Stimulated activated CD8-positive, alpha-beta memory T cell treated with anti-CD3 and anti-CD28 coated beads, Interleukin-15, amount 100 ng/mL, for 24 hours (primary cell): ENCODE results near the gene FOXI1.
"Not testable (repeated sequence)": the region's sequence is repeated elsewhere in the genome, so short reads cannot be mapped to it uniquely, and the experiment has no call there.

Experiments used
- DNase-seq: peaks from one replicate; pipeline ENCODE4 v3.0.0-alpha.2; 2020; ENCODE audit warnings: low read depth

Gene FOXI1

DNA sequence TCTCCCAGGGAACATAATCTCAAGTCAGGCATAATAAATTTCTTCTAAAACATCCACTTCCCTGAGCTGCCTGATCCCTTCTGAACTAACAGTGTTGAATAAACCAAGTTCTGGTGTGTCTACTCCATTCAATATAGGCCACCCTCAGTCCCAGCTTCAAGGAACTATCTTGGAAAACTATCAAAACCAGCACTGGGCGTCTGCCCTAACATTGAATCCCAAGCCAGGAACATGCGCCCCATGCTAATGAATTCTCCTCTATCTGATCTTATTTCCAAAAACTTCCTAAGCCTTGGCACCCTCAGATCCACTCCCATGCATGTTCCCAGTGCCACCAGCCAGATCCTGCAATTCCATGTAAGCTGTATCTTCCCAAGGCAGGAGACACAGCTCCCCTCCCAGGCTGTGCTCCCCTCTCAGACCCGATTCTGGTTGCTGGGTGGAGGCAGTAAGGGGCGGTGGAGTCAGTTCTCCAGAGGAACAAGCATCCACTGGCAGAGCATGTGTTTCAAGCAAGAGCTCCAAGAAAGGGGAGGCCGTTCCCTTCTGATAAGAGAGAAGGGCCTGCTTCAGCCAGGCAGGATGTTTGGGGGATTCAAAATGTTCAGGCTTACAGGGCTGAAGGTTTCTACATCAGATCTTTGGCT is 13.1 kb upstream of the FOXI1 start:
- DNase-seq: no peak

DNA sequence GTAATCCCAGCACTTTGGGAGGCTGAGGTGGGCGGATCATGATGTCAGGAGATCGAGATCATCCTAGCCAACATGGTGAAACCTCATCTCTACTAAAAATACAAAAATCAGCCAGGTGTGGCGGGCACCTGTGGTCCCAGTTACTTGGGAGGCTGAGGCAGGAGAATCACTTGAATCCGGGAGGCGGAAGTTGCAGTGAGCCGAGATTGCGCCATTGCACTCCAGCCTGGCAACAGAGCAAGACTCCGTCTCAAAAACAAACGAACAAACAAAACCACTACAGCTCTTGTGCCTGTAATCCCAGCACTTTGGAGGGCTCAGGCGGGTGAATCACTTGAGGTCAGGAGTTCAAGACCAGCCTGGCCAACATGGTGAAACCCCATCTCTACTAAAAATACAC is 11.4 kb upstream of the FOXI1 start:
- DNase-seq: not testable (repeated sequence)

DNA sequence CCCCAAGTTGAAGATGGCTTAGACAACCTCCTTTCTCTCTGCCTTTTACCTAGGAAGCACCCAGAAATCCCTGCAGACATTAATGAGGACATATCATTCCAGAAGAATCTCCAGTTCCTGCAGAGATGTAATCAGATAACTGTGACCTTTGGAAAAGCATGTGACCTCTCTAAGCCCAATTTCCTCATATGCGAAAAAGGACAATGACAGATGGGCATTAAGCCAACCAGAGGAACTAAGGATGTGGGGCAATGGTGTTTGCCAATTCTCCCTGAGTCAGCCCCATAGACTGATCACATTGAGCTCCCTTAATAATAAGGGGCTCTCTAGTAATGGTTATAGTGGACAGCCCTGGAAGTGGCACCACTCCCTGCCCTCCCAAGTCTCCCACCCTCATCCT is 10.1 kb upstream of the FOXI1 start:
- DNase-seq: no peak

DNA sequence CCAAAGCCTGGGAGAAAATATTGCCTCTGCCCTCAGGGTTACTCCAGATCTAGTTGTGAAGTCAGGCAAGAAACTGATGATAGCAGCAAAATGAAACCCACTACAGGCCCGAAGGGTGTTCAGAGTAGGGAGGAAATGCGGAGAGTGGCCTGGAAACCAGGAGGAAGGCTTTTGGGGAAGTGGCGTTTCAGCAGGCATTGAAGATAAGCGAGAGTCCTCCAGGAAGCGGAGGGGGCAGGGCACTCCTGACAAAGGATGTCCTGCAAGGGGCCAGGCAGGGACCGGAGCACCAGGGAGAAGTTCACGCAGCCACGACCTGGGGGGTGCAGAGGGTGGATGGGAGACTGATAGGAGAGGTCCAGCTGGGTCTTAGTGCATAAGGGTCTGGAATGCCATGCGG is 7.8 kb upstream of the FOXI1 start:
- DNase-seq: no peak

DNA sequence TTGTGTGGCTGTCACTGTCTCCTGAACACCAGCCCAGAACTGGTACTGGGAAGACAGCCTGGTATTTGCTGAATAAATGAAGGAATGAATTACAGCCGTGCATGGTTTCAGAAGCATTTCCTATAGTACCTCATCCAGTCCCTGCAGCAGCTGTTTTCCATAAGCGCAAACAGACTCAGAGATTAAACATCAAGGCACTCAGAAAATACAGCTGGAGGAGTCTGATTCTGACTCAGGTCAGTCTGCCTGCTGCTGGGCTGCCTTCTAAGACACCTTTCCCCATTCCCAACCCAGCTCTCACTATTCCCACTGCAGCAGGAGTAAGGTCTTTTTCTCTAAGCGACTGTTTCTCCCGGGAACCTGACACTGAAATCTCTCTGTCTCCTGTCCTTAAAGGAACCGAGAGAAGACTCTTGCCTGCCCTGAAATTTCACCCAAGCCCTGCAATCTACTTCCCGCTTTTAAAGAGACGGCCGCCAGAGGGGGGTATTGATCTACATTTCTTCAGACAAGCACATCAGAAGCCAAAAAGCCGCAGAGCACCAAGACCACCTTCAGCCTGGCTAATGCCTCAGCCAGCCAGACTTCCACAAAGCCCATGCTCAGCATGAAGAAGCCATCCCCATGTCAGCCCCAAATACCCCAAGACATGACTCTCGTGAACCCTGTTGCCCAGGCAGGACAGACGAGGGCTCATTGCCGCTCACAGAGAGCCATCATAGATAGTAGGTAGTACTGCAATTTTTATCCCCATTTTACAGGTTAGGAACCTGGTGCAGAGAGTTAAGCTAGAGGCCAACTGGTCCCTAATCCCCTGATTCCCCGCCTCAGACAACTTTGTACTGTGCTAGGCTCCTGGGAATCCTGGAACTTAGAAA is 5.4 kb upstream of the FOXI1 start:
- DNase-seq: peak; percentile 43

DNA sequence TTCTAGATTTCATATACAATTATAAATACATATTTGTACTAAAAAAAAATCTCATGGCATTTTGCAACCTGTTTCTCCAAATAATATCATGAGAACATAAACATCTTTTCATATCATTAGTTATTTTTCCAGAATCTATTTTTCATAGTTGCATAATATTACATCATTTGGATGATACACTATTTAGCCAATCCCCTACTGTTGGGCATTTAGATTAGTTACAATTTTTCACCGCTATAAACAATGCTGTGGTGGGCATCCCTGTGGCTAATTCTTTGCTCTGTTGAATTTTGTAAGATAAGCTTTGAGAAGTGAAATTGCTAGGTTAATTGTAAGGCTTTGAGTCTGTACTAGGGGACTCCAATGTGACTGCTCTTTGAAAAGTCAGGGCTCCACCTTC is 2.2 kb upstream of the FOXI1 start:
- DNase-seq: no peak

DNA sequence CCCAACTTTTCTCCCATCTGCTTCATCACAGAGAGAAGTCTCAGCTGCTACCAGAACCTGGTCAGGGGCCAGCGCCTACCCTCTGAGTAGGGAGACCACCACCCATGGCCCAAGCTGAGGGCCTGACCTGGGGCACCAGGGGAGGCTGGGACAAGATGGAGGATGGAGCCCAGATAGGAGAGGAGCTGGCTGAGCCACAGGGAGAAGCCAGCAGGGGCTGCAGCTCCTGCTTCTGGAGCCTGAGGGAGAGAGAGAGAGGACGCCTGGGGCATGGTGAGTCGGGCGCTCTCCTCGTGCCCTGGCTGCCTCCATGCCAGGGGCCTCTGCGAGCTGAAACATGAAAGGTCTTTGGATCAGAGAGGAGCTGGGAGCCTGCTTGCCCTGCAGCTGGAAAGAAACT is 1.4 kb upstream of the FOXI1 start:
- DNase-seq: no peak

DNA sequence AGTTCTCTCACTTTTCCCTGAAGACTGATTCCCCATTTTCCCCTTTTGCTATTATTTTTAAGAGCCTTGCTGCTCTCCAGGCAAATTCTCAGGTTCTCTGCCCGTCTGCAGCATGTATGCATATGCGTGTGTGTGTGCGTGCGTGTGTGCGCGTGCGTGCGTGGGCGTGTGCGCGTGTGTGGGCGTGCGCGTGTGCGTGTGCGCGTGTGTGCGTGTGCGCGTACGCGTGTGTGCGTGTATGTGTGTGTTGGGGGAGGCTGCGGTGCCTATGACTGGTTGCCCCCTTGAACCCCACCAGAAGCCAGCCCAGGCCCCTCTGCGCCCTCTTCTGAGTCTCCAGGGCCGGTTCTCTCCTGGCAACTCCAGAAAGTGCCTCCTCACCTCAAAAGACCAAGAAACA is 987 bp upstream of the FOXI1 start:
- DNase-seq: no peak

DNA sequence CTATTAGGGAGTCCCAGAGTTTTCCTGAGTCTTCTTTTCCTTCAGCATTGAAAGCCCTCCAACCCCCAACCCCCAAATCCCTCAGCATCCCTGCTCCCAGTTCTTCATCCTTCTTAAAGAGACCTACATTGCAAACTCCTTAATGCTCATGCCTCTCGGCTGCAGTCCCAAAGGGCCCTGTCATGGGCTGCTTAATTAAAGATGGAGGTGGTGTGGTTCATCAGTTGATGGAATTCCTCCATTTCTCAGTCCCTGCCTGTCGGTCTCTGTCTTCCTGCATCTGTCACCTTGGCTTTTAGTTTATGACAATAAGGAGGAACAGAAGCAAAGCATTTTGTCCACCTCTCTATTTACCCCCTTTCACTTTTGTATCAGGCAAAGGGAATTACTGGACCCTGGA is 2.0 kb downstream of the FOXI1 start:
- no peak for DNase-seq

DNA sequence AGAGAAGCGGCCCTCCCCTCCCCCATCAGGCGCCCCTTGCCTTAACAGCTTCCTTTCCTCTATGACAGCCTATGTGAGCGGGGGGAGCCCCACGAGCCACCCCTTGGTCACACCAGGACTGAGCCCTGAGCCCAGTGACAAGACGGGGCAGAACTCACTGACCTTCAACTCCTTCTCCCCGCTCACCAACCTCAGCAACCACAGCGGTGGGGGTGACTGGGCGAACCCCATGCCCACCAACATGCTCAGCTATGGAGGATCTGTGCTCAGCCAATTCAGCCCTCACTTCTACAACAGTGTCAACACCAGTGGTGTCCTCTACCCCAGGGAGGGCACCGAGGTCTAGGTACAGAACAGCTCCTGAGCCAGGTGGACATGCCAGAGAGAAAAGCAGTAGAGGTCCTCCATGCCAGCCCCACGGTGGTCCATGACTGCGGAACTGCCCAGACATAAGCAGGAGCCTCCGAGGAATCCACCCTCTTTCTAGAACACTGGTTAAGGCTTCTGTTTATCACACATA is 2.6 kb downstream of the FOXI1 start:
- DNase-seq: no peak

DNA sequence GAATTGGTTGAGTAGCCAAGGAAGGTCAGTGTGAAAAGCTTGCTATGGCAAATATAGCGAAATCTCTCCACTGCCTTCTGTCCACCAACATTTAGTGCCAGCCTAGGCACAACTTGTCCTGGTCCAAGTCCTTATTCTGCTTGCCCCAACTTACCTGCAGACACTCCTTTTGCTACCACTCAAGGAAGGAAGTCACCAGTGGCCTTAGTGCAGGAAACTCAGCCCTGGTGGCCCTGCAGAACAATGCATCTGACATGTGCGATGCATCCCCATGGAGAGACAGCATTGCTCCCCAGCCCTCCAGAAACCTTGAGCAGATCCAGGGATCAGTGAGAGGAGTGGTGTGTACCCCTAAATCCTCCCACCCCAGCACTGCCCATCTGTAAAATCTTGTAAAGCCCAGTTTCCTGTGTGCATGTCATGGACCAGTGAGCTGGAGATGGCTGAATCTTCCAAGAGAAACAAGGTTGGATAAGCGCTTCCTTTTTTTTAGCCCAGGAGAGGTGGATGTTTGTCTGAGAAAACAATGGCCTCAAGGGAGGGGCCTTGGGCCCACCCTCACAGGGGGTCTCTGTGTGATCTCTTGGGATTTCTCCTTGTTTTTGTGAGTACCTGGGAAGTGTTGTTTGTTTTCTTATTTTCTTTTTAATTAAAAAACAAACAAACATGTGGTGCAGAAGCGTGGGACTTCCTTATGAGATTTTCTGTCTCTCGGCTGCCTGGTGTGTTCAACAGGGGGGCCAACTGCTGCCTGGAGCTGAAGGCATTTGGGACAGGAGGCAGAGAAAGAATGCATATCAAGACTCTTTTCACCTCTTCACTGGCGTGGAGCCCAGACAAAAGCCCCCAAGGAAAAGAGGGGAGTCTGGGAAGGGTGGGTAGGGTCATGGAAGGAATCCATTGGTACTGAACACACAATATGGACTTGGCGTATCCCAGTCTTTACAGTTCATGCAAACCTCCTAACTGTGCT is 3.6 kb downstream of the FOXI1 start:
- no peak for DNase-seq

DNA sequence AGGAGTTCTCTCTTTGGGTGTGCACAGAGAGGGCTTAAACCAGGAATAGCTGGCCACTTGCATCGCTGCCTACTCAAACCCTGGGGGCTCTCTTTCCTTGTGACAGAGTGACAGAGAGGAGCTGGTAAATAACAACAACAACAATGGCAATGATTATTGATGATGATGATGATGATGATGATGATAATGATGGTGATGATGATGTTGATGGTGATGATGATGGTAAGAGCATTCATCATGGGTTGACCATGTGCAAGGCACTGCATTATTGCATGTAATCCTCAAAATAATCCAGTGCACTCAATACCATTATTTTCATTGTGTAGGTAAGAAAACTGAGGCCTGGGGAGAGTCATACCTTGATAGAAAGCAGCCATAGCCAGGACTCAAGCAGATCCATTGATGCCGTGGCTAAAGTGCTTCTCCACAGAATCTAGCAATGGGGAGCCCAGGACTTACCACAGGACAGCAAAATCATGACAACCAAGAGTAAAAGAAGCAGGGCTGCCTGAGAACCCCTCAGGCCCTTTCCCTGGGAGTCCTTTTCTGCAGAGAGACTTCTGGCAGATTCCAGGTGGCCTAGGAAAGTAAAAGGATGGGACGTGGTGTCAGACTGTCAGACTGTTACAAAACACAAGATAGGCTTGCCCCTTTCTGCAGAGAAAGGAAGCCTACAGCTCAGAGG is 4.8 kb downstream of the FOXI1 start:
- DNase-seq: no peak

DNA sequence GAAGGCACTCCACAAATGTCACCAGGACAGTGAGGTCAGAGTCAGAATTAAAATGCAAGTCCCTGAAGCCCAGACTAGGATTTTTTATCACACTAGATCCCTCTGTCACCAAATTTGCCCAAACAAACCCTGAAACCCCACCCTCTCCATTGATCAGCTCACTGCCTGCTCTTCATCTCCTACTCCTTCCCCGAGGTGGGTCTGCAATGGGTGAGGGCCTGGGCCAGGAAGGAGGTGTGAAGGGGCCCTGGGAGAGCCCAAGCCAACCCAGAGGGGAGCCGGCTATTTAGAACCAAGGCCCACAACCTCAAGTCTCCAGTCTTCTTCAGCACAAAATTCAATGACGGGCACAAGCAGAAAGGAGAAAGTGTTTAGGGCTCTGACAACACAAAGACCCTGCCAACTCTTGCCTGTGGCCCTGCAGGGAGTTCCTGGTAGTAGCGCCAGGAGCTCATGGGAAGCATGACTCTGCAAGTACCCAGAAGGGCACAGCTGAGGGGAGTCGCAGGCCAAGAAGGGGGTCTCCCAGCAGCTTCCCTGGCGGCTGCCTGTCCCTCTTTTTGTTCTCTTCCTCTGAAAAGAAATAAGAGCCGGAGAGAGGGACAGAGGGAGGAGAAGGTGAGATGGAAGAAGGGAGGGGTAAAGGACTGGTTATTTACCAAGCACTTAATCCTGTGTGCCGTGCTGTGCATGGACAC is 5.5 kb downstream of the FOXI1 start:
- DNase-seq: no peak

DNA sequence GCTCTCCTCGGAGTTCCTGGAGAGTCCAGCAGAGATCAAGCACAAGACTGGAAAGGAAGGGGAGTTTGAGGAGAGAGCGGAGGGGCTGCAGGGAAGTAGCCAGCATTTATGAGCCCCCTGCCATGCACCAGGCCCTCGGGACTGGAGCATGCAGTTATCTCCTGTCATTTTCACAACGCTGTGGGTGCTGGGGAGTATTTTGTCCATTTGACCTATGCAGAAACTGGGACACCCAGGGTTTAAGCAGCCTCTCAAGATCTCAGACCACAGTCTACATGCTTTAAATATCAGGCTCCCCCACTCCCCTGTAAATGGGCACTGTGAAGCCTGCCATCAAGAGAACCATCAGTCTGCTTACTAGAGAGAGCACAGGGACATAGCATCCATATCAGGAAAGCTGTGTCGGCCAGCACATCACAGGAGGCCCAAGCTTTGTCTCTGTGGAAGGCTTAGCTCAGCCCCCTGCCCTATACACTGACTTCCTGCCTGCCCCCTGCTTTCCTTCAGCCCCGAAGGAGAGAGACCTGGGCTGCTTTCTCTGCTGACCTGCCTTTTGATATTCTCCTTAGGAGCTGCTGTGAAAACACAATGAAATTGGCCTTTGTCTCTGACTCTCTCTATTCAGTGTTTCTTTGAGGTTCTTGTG is 7.3 kb downstream of the FOXI1 start:
- no peak for DNase-seq

DNA sequence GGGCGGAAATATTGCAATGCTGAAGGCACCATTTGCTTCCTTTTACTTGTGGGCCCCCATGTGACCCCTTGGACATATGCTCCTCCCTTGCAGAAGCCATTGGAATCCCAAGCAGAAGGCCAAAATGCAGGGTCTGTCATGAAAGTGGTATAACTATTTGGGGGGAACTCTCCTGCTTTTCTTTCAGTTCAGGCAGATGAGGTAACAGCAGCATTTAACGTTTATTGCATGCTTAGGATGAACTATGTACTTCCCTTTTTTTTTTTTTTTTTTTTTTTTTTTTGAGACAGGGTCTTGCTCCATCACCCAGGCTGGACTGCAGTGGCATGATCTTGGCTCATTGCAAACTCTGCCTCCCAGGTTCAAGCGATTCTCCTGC is 7.8 kb downstream of the FOXI1 start:
- no peak for DNase-seq

DNA sequence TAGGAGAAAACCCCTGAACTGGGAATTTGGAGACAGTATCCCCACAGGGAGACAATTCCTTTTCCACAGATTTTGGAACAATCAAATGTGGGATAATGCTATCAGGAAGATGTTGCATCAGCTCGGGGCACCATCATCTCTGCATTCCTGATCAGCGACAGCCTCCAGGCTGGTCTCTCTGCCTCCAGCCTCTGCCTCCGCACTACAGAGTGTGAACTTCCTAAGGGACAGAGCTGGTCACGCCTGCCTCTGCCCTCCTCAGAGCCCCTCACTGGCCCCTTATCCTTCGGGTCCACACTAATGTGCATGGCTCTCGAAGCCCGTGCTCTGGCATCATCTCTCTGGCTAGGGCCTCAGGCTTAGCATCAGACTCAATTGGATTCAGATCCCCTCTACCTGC is 8.6 kb downstream of the FOXI1 start:
- no peak for DNase-seq

DNA sequence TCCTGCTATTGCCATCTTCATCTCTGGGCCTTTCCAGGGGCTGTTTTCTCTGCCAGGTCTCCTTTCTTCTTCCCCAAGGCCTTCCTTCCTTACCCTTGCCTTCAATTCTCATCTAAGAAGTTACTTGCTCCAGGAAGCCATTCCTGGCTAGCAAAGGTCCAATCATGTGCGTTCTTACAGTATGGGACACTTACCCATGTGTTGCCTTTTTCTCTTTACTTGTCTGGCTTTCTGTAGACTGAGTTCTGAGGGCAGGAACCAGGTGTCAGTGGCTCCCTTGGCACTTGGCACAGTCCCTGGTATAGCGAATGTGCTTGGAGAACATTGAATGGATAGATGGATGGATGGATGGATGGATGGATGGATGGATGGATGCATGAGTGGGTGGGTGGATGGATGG is 10.2 kb downstream of the FOXI1 start:
- DNase-seq: no peak

DNA sequence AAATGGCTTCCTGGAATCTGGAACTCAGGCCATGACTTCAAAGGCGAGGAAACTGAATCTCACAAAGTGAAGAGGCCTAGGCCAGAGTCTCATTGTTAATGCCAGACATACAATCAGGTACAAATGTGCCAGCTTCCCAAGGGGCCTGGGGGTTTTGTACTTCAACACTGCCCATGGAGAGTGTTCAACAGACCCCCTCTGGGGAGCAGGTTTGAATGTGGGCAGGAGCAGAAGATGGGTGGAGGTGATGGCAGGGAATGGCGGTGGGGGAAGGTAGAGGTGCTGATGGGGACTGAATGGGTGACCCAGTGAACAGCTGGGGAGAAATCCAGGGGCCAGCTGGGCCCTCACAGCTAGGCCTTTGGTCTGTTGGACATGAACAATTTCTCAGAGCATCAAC is 12.0 kb downstream of the FOXI1 start:
- no peak for DNase-seq

DNA sequence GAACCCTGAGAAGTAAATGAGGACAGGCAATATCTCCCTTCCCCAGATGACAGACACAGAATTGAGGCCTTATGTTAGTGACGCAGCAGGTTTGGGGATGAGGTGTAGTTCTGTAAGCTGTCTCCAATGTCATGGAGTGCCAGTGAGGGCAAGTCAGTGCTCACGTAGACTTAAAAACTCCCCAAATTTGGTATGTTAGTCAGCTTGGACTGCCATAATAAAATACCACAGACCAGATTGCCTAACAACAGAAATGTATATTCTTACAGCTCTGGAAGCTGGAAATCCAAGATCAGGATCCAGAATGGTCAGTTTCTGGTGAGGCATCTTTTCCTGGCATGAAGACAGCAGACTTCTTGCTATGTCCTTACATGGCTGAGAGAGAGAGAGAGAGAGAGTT is 14.9 kb downstream of the FOXI1 start:
- DNase-seq: no peak

DNA sequence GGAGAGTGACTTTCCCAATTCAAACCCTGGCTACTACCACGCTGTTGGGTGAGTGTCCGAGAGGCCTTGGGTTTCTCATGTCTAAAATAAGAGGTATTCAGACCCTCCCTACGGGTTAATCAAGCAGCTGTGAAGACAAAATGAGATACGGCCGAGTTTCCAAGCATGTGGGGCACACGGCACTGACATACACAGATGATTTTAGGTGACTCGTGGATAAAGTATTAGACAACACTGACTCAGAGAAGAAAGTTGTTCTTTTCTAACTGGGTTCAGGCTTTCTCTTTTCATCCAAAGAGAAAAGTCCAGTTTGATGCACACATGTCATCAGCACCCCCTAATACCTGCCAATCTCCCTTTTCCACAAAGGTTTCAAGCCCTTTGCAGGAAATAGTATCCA is 15.6 kb downstream of the FOXI1 start:
- no peak for DNase-seq

DNA sequence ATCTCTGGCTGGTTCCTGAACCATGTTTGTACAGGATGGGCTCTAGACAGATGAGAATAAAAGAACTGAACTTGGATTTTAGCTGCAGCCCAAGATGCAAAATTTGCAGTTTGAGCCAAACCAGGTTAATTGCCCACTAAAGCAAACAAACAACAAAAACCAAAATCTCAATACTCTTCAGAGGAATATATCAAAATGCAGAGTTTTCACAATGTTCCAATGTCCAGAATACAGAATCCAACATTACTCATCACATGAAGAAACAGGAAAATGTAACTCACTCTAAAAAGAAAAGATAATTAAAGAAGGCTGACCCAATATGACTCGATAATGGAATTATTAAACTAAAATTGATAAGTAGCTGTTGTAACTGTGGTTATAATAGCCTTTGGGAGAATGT is 20.4 kb downstream of the FOXI1 start:
- DNase-seq: no peak
